Lower leg skin (tissue), 3 donors: Measurements from ENCODE around the gene RAB3C.

ENCODE experiments used
- CTCF ChIP-seq, 3 donors: fragments of 450-650 bp; IDR thresholded peaks; one replicate each; pipeline ENCODE4 v1.5.1; 2016; ENCODE audit warnings: antibody characterized with exemption in 3 of 3, mild to moderate bottlenecking in 3 of 3, moderate library complexity in 2 of 3
- POLR2A ChIP-seq, 2 donors: fragments of 450-650 bp; IDR thresholded peaks; one replicate each; pipeline ENCODE4 v1.6.1; 2016 to 2017; ENCODE audit warnings: antibody characterized with exemption in 2 of 2, mild to moderate bottlenecking in 1 of 2, moderate library complexity in 1 of 2

GRCh38 chr5:58902305-58902704 is 319.4 kb downstream of the RAB3C start:
- no peak for TF ChIP-seq CTCF (IDR thresholded peaks at IDR 0.05)
- TF ChIP-seq POLR2A (IDR thresholded peaks at IDR 0.05), result no peak
